ENCODE measurements around the gene ARHGAP1.

DNA sequence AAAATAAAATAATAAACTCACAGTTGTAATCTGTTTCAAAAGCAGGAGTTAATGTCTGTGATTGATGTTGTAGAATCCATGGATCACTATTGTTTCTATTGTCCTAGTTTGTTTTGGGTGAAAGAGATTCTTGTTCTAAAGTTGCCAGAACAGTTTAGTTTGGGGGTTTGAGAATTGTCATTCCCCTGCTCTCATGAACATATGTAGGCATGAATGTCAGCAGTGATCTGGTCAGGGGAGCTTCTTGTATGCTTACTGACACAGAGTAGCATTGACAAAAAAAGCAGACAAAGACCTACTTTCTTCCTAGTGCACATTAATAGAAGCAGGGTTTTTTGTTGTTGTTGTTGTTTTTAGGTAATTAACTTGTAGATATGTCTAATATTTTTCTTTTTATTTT is 38.6 kb downstream of the ARHGAP1 start:
- no peak for TF ChIP-seq ZNF776 (CRISPR knock-in tag; IDR thresholded peaks at IDR 0.05)
- TF ChIP-seq SIN3A (IDR thresholded peaks at IDR 0.05; ENCODE audit: borderline replicate concordance, low read depth, low read length) = no peak
- TF ChIP-seq TCF7 (IDR thresholded peaks at IDR 0.05; ENCODE audit: low read depth) = no peak
- TF ChIP-seq NR2C2 (CRISPR knock-in tag; IDR thresholded peaks at IDR 0.05; ENCODE audit: borderline replicate concordance) = no peak
- TF ChIP-seq, protein P1, sequence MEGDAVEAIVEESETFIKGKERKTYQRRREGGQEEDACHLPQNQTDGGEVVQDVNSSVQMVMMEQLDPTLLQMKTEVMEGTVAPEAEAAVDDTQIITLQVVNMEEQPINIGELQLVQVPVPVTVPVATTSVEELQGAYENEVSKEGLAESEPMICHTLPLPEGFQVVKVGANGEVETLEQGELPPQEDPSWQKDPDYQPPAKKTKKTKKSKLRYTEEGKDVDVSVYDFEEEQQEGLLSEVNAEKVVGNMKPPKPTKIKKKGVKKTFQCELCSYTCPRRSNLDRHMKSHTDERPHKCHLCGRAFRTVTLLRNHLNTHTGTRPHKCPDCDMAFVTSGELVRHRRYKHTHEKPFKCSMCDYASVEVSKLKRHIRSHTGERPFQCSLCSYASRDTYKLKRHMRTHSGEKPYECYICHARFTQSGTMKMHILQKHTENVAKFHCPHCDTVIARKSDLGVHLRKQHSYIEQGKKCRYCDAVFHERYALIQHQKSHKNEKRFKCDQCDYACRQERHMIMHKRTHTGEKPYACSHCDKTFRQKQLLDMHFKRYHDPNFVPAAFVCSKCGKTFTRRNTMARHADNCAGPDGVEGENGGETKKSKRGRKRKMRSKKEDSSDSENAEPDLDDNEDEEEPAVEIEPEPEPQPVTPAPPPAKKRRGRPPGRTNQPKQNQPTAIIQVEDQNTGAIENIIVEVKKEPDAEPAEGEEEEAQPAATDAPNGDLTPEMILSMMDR (CRISPR knock-in tag; IDR thresholded peaks at IDR 0.05) = no peak
- TF ChIP-seq AKAP8 (CRISPR knock-in tag; IDR thresholded peaks at IDR 0.05) = no peak
- TF ChIP-seq ZNF296 (CRISPR knock-in tag; conservative IDR thresholded peaks at IDR 0.05) = no peak
- TF ChIP-seq CENPT (CRISPR knock-in tag; IDR thresholded peaks at IDR 0.05; ENCODE audit: low read depth) = no peak

Data from HepG2 (cell line).